ENCODE data around the gene DTX3.

GRCh38 chr12:57641699-57642442 is 37.2 kb downstream of the DTX3 start:
- no peak for TF ChIP-seq RAD21 (conservative IDR thresholded peaks at IDR 0.05)
- no peak for TF ChIP-seq POLR2AphosphoS5 (IDR thresholded peaks at IDR 0.05)
- TF ChIP-seq CTCF (IDR thresholded peaks at IDR 0.05; ENCODE audit: poor library complexity, severe bottlenecking): no peak
- no peak for TF ChIP-seq EP300 (conservative IDR thresholded peaks at IDR 0.05; ENCODE audit: poor library complexity, severe bottlenecking)
- no peak for TF ChIP-seq REST (IDR thresholded peaks at IDR 0.05; ENCODE audit: borderline replicate concordance)
